ENCODE results near the gene ZNF600. TPM values are rescaled to one million over a fixed set of nuclear protein-coding genes. Genes with fewer than 3 reads are reported as not detected.

The ZNF600 gene
- total and polyA plus RNA-seq, 2 experiments from 2014 or later: 6.0 to 6.9 TPM

- DNase-seq (ENCODE audit: low spot score): no peak
- H3K9me3 Mint-ChIP-seq: no peaks in the 10 kb centered on the region
- Histone ChIP-seq H3K9me2 (ENCODE audit: insufficient read depth) (no peaks in the 10 kb centered on the region), H3K4me3 (no peak overlapping the region), H3K27ac (ENCODE audit: low read depth) (no peak overlapping the region), H4K20me1 (replicated peaks; ENCODE audit: insufficient read depth) (no peaks in the 10 kb centered on the region), H3K27me3 (ENCODE audit: insufficient read depth) (peaks cover under 1% of the 10 kb centered on the region; the same call in 1 of the 2 replicates), H3F3A (replicated peaks; ENCODE audit: low read depth) (no peaks in the 10 kb centered on the region), H2AFZ (no peak overlapping the region), H3K79me2 (replicated peaks; ENCODE audit: insufficient read depth) (no peaks in the 10 kb centered on the region), H3K36me3 (ENCODE audit: insufficient read depth) (no peaks in the 10 kb centered on the region), H3K4me2 (no peak overlapping the region), H3K4me1 (ENCODE audit: insufficient read depth) (no peaks in the 10 kb centered on the region)
- H3K4me1 Mint-ChIP-seq: peaks cover 1% of the 10 kb centered on the region
- no peak overlapping the region for H3K4me3 Mint-ChIP-seq
- ATAC-seq: no peak
- H3K36me3 Mint-ChIP-seq (ENCODE audit: low read depth): no peaks in the 10 kb centered on the region; the same call in 2 of the 3 replicates
- H3K27ac Mint-ChIP-seq: no peak overlapping the region
- TF ChIP-seq CTCF (conservative IDR thresholded peaks at IDR 0.05; ENCODE audit: low read depth in 2 of 2) (no peak), EZH2 (IDR thresholded peaks at IDR 0.05; ENCODE audit: low read depth, unreplicated experiment) (no peak), EZH2phosphoT487 (IDR thresholded peaks at IDR 0.05; ENCODE audit: unreplicated experiment) (no peak), JUNB (IDR thresholded peaks at IDR 0.05; ENCODE audit: unreplicated experiment) (no peak), STAT1 (IDR thresholded peaks at IDR 0.05; ENCODE audit: unreplicated experiment) (no peak), CREB1 (CRISPR knock-in tag; IDR thresholded peaks at IDR 0.05; ENCODE audit: low read depth) (no peak), NANOG (IDR thresholded peaks at IDR 0.05; ENCODE audit: borderline replicate concordance) (no peak), POLR2AphosphoS5 (IDR thresholded peaks at IDR 0.05; ENCODE audit: low read depth) (no peak), ZNF114 (CRISPR knock-in tag; IDR thresholded peaks at IDR 0.05) (no peak), ZNF331 (CRISPR knock-in tag; IDR thresholded peaks at IDR 0.05; ENCODE audit: low read depth) (no peak)
- TF ChIP-seq, protein P1, sequence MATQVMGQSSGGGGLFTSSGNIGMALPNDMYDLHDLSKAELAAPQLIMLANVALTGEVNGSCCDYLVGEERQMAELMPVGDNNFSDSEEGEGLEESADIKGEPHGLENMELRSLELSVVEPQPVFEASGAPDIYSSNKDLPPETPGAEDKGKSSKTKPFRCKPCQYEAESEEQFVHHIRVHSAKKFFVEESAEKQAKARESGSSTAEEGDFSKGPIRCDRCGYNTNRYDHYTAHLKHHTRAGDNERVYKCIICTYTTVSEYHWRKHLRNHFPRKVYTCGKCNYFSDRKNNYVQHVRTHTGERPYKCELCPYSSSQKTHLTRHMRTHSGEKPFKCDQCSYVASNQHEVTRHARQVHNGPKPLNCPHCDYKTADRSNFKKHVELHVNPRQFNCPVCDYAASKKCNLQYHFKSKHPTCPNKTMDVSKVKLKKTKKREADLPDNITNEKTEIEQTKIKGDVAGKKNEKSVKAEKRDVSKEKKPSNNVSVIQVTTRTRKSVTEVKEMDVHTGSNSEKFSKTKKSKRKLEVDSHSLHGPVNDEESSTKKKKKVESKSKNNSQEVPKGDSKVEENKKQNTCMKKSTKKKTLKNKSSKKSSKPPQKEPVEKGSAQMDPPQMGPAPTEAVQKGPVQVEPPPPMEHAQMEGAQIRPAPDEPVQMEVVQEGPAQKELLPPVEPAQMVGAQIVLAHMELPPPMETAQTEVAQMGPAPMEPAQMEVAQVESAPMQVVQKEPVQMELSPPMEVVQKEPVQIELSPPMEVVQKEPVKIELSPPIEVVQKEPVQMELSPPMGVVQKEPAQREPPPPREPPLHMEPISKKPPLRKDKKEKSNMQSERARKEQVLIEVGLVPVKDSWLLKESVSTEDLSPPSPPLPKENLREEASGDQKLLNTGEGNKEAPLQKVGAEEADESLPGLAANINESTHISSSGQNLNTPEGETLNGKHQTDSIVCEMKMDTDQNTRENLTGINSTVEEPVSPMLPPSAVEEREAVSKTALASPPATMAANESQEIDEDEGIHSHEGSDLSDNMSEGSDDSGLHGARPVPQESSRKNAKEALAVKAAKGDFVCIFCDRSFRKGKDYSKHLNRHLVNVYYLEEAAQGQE (IDR thresholded peaks at IDR 0.05; ENCODE audit: unreplicated experiment): no peak
- TF ChIP-seq, protein P2, sequence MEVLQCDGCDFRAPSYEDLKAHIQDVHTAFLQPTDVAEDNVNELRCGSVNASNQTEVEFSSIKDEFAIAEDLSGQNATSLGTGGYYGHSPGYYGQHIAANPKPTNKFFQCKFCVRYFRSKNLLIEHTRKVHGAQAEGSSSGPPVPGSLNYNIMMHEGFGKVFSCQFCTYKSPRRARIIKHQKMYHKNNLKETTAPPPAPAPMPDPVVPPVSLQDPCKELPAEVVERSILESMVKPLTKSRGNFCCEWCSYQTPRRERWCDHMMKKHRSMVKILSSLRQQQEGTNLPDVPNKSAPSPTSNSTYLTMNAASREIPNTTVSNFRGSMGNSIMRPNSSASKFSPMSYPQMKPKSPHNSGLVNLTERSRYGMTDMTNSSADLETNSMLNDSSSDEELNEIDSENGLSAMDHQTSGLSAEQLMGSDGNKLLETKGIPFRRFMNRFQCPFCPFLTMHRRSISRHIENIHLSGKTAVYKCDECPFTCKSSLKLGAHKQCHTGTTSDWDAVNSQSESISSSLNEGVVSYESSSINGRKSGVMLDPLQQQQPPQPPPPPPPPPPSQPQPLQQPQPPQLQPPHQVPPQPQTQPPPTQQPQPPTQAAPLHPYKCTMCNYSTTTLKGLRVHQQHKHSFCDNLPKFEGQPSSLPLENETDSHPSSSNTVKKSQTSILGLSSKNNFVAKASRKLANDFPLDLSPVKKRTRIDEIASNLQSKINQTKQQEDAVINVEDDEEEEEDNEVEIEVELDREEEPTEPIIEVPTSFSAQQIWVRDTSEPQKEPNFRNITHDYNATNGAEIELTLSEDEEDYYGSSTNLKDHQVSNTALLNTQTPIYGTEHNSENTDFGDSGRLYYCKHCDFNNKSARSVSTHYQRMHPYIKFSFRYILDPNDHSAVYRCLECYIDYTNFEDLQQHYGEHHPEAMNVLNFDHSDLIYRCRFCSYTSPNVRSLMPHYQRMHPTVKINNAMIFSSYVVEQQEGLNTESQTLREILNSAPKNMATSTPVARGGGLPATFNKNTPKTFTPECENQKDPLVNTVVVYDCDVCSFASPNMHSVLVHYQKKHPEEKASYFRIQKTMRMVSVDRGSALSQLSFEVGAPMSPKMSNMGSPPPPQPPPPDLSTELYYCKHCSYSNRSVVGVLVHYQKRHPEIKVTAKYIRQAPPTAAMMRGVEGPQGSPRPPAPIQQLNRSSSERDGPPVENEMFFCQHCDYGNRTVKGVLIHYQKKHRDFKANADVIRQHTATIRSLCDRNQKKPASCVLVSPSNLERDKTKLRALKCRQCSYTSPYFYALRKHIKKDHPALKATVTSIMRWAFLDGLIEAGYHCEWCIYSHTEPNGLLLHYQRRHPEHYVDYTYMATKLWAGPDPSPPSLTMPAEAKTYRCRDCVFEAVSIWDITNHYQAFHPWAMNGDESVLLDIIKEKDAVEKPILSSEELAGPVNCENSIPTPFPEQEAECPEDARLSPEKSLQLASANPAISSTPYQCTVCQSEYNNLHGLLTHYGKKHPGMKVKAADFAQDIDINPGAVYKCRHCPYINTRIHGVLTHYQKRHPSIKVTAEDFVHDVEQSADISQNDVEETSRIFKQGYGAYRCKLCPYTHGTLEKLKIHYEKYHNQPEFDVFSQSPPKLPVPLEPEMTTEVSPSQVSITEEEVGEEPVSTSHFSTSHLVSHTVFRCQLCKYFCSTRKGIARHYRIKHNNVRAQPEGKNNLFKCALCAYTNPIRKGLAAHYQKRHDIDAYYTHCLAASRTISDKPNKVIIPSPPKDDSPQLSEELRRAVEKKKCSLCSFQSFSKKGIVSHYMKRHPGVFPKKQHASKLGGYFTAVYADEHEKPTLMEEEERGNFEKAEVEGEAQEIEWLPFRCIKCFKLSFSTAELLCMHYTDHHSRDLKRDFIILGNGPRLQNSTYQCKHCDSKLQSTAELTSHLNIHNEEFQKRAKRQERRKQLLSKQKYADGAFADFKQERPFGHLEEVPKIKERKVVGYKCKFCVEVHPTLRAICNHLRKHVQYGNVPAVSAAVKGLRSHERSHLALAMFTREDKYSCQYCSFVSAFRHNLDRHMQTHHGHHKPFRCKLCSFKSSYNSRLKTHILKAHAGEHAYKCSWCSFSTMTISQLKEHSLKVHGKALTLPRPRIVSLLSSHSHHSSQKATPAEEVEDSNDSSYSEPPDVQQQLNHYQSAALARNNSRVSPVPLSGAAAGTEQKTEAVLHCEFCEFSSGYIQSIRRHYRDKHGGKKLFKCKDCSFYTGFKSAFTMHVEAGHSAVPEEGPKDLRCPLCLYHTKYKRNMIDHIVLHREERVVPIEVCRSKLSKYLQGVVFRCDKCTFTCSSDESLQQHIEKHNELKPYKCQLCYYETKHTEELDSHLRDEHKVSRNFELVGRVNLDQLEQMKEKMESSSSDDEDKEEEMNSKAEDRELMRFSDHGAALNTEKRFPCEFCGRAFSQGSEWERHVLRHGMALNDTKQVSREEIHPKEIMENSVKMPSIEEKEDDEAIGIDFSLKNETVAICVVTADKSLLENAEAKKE (CRISPR knock-in tag; IDR thresholded peaks at IDR 0.05): no peak
- TF ChIP-seq, protein P3, sequence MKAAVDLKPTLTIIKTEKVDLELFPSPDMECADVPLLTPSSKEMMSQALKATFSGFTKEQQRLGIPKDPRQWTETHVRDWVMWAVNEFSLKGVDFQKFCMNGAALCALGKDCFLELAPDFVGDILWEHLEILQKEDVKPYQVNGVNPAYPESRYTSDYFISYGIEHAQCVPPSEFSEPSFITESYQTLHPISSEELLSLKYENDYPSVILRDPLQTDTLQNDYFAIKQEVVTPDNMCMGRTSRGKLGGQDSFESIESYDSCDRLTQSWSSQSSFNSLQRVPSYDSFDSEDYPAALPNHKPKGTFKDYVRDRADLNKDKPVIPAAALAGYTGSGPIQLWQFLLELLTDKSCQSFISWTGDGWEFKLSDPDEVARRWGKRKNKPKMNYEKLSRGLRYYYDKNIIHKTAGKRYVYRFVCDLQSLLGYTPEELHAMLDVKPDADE (IDR thresholded peaks at IDR 0.05): no peak
- peaks cover 13% of the 10 kb centered on the region for H3K27me3 Mint-ChIP-seq (ENCODE audit: insufficient read depth, low read depth, poor library complexity)
Observed at GRCh38 chr19:52825765-52826164, 39.2 kb upstream of the ZNF600 start.
